ENCODE data around the gene TFDP1. TPM values are rescaled to one million over a fixed set of nuclear protein-coding genes. Genes with fewer than 3 reads are reported as not detected.
A peak's percentile ranks its signal among the peaks of the same experiment; 100 is the strongest.

The TFDP1 gene
- total RNA-seq, 1 donor from 2014 or later: 108 TPM

DNA sequence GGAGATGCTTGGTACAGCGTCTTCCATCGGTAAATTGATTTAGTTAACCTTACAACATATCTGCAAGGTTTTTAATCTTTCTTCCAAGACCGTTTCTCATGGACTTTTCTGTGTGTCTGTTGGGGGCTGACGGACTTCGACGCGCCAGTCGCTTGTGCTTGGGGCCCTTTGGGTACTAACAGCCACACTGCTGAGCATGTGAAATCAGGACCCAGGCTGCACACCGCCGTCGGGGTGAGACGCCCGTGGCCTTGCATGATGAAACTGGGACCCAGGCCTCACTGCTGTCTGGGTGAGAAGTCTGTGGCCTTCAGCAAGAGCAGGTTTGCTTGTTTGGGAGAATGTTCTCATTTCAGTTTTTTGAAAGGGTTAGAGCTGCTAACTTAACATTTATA lies 63.7 kb downstream of the TFDP1 start:
- H3K27me3 Mint-ChIP-seq (ENCODE audit: low read depth): no peaks in the 10 kb centered on the region
- H3K4me3 Mint-ChIP-seq: no peak overlapping the region
- H3K9me3 Mint-ChIP-seq: no peaks in the 10 kb centered on the region
- peaks cover 25% of the 10 kb centered on the region for H3K36me3 Mint-ChIP-seq (ENCODE audit: low read depth)
- H3K27ac Mint-ChIP-seq (ENCODE audit: unreplicated experiment): peak overlapping the region; percentile 20
- DNase-seq (ENCODE audit: low read depth, low spot score): no peak
- no peaks in the 10 kb centered on the region for H3K4me1 Mint-ChIP-seq
- TF ChIP-seq, protein P1, sequence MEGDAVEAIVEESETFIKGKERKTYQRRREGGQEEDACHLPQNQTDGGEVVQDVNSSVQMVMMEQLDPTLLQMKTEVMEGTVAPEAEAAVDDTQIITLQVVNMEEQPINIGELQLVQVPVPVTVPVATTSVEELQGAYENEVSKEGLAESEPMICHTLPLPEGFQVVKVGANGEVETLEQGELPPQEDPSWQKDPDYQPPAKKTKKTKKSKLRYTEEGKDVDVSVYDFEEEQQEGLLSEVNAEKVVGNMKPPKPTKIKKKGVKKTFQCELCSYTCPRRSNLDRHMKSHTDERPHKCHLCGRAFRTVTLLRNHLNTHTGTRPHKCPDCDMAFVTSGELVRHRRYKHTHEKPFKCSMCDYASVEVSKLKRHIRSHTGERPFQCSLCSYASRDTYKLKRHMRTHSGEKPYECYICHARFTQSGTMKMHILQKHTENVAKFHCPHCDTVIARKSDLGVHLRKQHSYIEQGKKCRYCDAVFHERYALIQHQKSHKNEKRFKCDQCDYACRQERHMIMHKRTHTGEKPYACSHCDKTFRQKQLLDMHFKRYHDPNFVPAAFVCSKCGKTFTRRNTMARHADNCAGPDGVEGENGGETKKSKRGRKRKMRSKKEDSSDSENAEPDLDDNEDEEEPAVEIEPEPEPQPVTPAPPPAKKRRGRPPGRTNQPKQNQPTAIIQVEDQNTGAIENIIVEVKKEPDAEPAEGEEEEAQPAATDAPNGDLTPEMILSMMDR (conservative IDR thresholded peaks at IDR 0.05): no peak

DNA sequence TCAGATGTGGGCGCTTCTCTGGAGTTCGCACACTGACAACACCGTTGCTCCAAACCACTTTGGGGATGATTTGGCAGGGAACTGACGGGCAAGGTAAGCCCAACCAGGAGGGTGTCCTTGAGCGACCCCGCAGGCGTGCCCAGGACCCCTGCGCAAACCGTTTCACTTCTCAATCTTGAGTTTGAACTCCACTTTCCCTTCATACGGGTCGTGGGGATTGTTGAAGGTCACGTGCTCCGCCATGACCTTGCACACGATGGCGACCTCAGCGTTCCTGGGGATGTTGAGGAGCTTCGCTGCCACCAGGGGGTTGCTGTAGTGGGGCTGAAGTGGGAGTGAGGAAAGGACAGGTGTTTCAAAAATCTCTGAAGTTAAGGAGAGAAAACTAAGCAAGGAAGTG lies 64.7 kb downstream of the TFDP1 start:
- no peak for DNase-seq (ENCODE audit: low read depth, low spot score)
- no peak overlapping the region for H3K27ac Mint-ChIP-seq (ENCODE audit: unreplicated experiment)
- no peaks in the 10 kb centered on the region for H3K4me1 Mint-ChIP-seq
- H3K27me3 Mint-ChIP-seq (ENCODE audit: low read depth): no peaks in the 10 kb centered on the region
- TF ChIP-seq, protein P1 (conservative IDR thresholded peaks at IDR 0.05): no peak
- peaks cover 22% of the 10 kb centered on the region for H3K36me3 Mint-ChIP-seq (ENCODE audit: low read depth)
- H3K4me3 Mint-ChIP-seq: no peak overlapping the region
- H3K9me3 Mint-ChIP-seq: no peaks in the 10 kb centered on the region

DNA sequence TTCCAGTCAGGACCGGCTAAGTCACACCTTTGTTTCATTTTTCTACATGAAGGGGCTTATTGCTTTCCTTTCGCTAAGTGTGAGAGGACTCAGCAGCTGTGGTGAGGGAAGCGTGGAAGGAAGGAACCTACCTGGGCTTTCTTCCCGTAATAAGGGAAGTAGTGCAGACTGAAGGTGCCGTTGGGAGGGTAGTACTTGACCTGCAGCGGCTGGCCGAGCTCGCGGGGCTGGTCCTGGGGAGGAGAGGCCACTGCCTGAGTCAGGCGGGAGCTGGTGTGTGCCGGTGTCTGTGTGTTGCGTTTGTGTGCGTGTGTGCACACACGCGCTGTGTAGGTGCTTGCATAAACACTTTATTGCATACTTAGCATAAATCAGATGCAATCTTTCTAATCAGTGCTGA lies 65.7 kb downstream of the TFDP1 start:
- H3K4me1 Mint-ChIP-seq: peaks cover under 1% of the 10 kb centered on the region
- H3K4me3 Mint-ChIP-seq: no peak overlapping the region
- peaks cover 18% of the 10 kb centered on the region for H3K36me3 Mint-ChIP-seq (ENCODE audit: low read depth)
- H3K27ac Mint-ChIP-seq (ENCODE audit: unreplicated experiment): no peak overlapping the region
- TF ChIP-seq, protein P1 (conservative IDR thresholded peaks at IDR 0.05): no peak
- no peaks in the 10 kb centered on the region for H3K27me3 Mint-ChIP-seq (ENCODE audit: low read depth)
- no peaks in the 10 kb centered on the region for H3K9me3 Mint-ChIP-seq
- no peak for DNase-seq (ENCODE audit: low read depth, low spot score)

DNA sequence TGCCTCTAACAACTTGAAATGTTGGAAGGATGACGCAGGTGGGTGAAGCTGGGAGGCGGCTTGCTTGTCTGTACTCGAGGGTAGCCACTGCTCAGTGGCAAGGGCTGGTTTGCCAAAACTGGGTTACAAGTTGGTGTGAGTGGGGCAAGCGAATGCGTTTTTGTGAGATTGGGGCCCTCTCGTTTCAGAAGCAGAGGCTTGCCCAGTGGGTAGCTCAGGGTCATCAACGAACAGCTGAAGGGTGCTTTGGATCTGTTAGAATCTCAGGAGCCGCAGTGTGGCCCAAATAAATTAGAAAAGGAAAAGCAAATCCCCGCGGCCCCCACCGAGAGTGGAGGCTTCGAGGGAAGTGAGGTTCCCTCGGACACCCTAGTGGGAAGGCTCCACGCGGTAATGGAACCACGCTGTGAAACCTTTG lies 66.2 kb downstream of the TFDP1 start:
- Mint-ChIP-seq H3K9me3 (no peaks in the 10 kb centered on the region), H3K4me1 (peaks cover 5% of the 10 kb centered on the region), H3K4me3 (no peak overlapping the region), H3K36me3 (ENCODE audit: low read depth) (peaks cover 17% of the 10 kb centered on the region), H3K27ac (ENCODE audit: unreplicated experiment) (no peak overlapping the region), H3K27me3 (ENCODE audit: low read depth) (no peaks in the 10 kb centered on the region)
- DNase-seq (ENCODE audit: low read depth, low spot score): no peak
- TF ChIP-seq, protein P1 (conservative IDR thresholded peaks at IDR 0.05): no peak

DNA sequence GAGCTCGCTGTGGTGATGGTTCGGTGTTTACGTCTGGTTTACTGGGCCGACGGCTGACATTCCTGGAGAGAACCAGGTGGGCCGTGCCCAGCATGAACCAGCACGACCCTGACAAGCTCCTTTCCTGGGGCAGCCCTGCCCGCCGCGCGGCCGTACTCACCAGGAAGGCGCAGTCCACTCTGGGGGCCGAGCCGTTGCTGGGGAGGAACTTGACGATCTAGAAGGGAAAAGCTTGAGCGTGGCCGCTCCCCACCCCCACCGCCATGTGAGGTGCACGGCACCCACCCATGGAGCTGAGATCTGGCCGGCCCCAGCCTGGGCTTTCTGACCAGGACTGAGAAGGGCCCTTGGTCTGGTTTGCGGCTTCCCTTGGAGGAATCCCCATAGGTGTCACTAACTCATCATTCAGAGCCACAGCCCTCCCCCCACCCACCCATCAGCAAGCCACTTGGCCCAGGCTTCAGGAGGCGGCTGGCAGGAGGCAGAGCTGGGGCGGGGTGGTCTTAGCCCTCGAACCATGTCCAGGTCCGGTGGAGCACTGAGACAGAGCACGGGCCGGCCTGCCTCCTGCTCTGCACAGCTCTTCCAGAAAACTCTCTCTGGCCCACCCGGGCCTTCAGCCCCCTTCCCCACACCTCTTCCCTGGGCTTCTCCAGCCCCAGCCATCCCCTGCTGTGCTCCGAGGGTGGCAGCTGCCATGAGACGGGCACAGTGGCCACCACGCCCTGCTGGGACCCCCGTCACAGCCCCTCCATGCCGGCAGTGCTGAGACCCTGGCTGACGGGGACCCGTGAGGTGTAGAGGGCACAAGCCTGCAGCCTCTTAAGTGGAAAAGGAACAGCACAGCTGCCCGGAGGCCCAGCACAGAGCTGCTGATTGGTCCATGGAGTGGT lies 67.2 kb downstream of the TFDP1 start:
- Mint-ChIP-seq H3K27ac (ENCODE audit: unreplicated experiment) (no peak overlapping the region), H3K36me3 (ENCODE audit: low read depth) (peaks cover 11% of the 10 kb centered on the region), H3K27me3 (ENCODE audit: low read depth) (no peaks in the 10 kb centered on the region), H3K9me3 (no peaks in the 10 kb centered on the region), H3K4me1 (peaks cover 5% of the 10 kb centered on the region), H3K4me3 (no peak overlapping the region)
- TF ChIP-seq, protein P1 (conservative IDR thresholded peaks at IDR 0.05): no peak
- DNase-seq (ENCODE audit: low read depth, low spot score): no peak

Data from neural crest cell (in vitro differentiated cells).